Erythroblast (primary cell): Measurements from ENCODE around the gene GGCX.

Experiments used
- GATA1 ChIP-seq: IDR thresholded peaks from 2 replicates; pipeline ENCODE4 v1.6.1; 2011; ENCODE audit warnings: low read depth, mild to moderate bottlenecking, control low read depth, low read length, moderate library complexity
- POLR2A ChIP-seq: IDR thresholded peaks from 2 replicates; pipeline ENCODE4 v1.6.1; 2011; ENCODE audit warnings: mild to moderate bottlenecking, low read length

GRCh38 chr2:85540133-85540648, 21.1 kb downstream of the GGCX start:
- TF ChIP-seq POLR2A: peak; percentile 69
- no peak for TF ChIP-seq GATA1
